ENCODE data around the gene ADTRP. TPM values are rescaled to one million over a fixed set of nuclear protein-coding genes. Genes with fewer than 3 reads are reported as not detected.
"Not testable (repeated sequence)": the region's sequence is repeated elsewhere in the genome, so short reads cannot be mapped to it uniquely, and the experiment has no call there.

ADTRP gene
- total RNA-seq, 1 donor from 2014 or later, result not detected

GRCh38 chr6:11805259-11806053 lies 26.9 kb upstream of the ADTRP start:
- DNase-seq (no peak), ATAC-seq (no peak)
- intact Hi-C loops (cut with micrococcal nuclease), result no loop called here

GRCh38 chr6:11804701-11805100 lies 26.1 kb upstream of the ADTRP start:
- ATAC-seq, result no peak
- no peak for DNase-seq
- intact Hi-C loops (cut with micrococcal nuclease), result no loop called here

GRCh38 chr6:11804135-11804534 lies 25.5 kb upstream of the ADTRP start:
- ATAC-seq (no peak), DNase-seq (no peak)
- intact Hi-C loops (cut with micrococcal nuclease), result no loop called here

- ATAC-seq (no peak), DNase-seq (no peak)
- intact Hi-C loops (cut with micrococcal nuclease), result no loop called here
Measured at GRCh38 chr6:11803591-11803971, 25.0 kb upstream of the ADTRP start.

- no peak for ATAC-seq
- no peak for DNase-seq
- intact Hi-C loops (cut with micrococcal nuclease), result no loop called here
Measured at GRCh38 chr6:11802886-11803590, 24.4 kb upstream of the ADTRP start.

GRCh38 chr6:11800531-11800930 lies 21.9 kb upstream of the ADTRP start:
- ATAC-seq; intact Hi-C loops (cut with micrococcal nuclease); DNase-seq: not testable (repeated sequence)

GRCh38 chr6:11798538-11798937 lies 19.9 kb upstream of the ADTRP start:
- no peak for DNase-seq
- intact Hi-C loops (cut with micrococcal nuclease), result no loop called here
- no peak for ATAC-seq

GRCh38 chr6:11798096-11798495 lies 19.5 kb upstream of the ADTRP start:
- no peak for DNase-seq
- ATAC-seq, result no peak
- intact Hi-C loops (cut with micrococcal nuclease), result no loop called here

GRCh38 chr6:11796829-11797228 lies 18.2 kb upstream of the ADTRP start:
- intact Hi-C loops (cut with micrococcal nuclease), result no loop called here
- no peak for ATAC-seq
- no peak for DNase-seq

- DNase-seq, result no peak
- intact Hi-C loops (cut with micrococcal nuclease), result no loop called here
- ATAC-seq, result no peak
Measured at GRCh38 chr6:11795403-11795802, 16.8 kb upstream of the ADTRP start.

GRCh38 chr6:11793277-11793676 lies 14.7 kb upstream of the ADTRP start:
- DNase-seq, result no peak
- intact Hi-C loops (cut with micrococcal nuclease), result no loop called here
- no peak for ATAC-seq

GRCh38 chr6:11791354-11792107 lies 12.9 kb upstream of the ADTRP start:
- DNase-seq, result no peak
- intact Hi-C loops (cut with micrococcal nuclease), result no loop called here
- ATAC-seq, result no peak

- DNase-seq, result no peak
- ATAC-seq, result no peak
- intact Hi-C loops (cut with micrococcal nuclease), result loop anchor here (2.0 kb wide), 1 partner anchor 33 kb away; no protein-coding TSS in a partner anchor
Measured at GRCh38 chr6:11789744-11790143, 11.1 kb upstream of the ADTRP start.

GRCh38 chr6:11788043-11788442 lies 9.4 kb upstream of the ADTRP start:
- intact Hi-C loops (cut with micrococcal nuclease), result loop anchor here (2.0 kb wide), 1 partner anchor 31 kb away; no protein-coding TSS in a partner anchor

GRCh38 chr6:11785774-11786579 lies 7.4 kb upstream of the ADTRP start:
- DNase-seq, result no peak
- intact Hi-C loops (cut with micrococcal nuclease), result no loop called here
- ATAC-seq, result no peak

More at GRCh38 chr6:11788043-11788442, 9.4 kb upstream of the ADTRP start:
- DNase-seq (no peak), ATAC-seq (no peak)

- intact Hi-C loops (cut with micrococcal nuclease), result no loop called here
- no peak for ATAC-seq
- no peak for DNase-seq
Measured at GRCh38 chr6:11785415-11785773, 6.8 kb upstream of the ADTRP start.

GRCh38 chr6:11784341-11784740 lies 5.7 kb upstream of the ADTRP start:
- intact Hi-C loops (cut with micrococcal nuclease), result no loop called here
- DNase-seq (no peak), ATAC-seq (no peak)

GRCh38 chr6:11783524-11784064 lies 5.0 kb upstream of the ADTRP start:
- intact Hi-C loops (cut with micrococcal nuclease), result no loop called here
- ATAC-seq, result no peak
- DNase-seq, result no peak

- intact Hi-C loops (cut with micrococcal nuclease), result no loop called here
- DNase-seq, result no peak
- no peak for ATAC-seq
Measured at GRCh38 chr6:11782524-11782923, 3.9 kb upstream of the ADTRP start.

All from left ventricle myocardium superior (tissue), 1 donor.